Hematopoietic multipotent progenitor cell treated with erythropoietin and hydrocortisone succinate and interleukin-3 and kit ligand, for 15 days (in vitro differentiated cells): ENCODE data around the gene DMRT1.

Experiments used
- DNase-seq: peaks from one replicate; pipeline ENCODE4 v3.0.0-alpha.2; 2015; ENCODE audit warnings: low spot score

Gene DMRT1

GRCh38 chr9:1002678-1003077 is 161.2 kb downstream of the DMRT1 start:
- DNase-seq: no peak

- peak; percentile 5 for DNase-seq
These were observed 163.7 kb downstream of the DMRT1 start for GRCh38 chr9:1005043-1005667.

- no peak for DNase-seq
These were observed 165.8 kb downstream of the DMRT1 start for GRCh38 chr9:1007312-1007711.

GRCh38 chr9:1008216-1008615 is 166.7 kb downstream of the DMRT1 start:
- DNase-seq: no peak

GRCh38 chr9:1009101-1009707 is 167.7 kb downstream of the DMRT1 start:
- DNase-seq: peak; percentile 73

GRCh38 chr9:1013021-1013420 is 171.5 kb downstream of the DMRT1 start:
- no peak for DNase-seq

- DNase-seq: no peak
These were observed 172.7 kb downstream of the DMRT1 start for GRCh38 chr9:1014225-1014624.

- DNase-seq: no peak
These were observed 173.1 kb downstream of the DMRT1 start for GRCh38 chr9:1014640-1015039.

- no peak for DNase-seq
These were observed 176.6 kb downstream of the DMRT1 start for GRCh38 chr9:1018121-1018520.
